Liver (tissue), 9 donors: Measurements from ENCODE around the gene NUP35. TPM values are rescaled to one million over a fixed set of nuclear protein-coding genes. Genes with fewer than 3 reads are reported as not detected.

ENCODE experiments used
- DNase-seq: peaks from one replicate; pipeline ENCODE4 v3.0.0-alpha.2; 2017; ENCODE audit warnings: low spot score
- H3K27ac ChIP-seq, 2 donors: one replicate each; pipeline ENCODE4 v1.7.0; 2013; ENCODE audit warnings: inconsistent platforms in 2 of 2, low read length in 2 of 2, control low read depth in 1 of 2, low read depth in 1 of 2, mild to moderate bottlenecking in 1 of 2
- H3K27me3 ChIP-seq, 4 donors: one replicate each; pipeline versions ENCODE4 v1.6.1 to v1.7.0; 2013; ENCODE audit warnings: low read length in 3 of 4, inconsistent platforms in 1 of 4, mild to moderate bottlenecking in 1 of 4, moderate library complexity in 1 of 4; ENCODE audit not compliant: control insufficient read depth in 4 of 4, insufficient read depth in 4 of 4
- H3K36me3 ChIP-seq, 4 donors: one replicate each; pipeline versions ENCODE4 v1.6.1 to v1.7.0; 2013; ENCODE audit warnings: low read length in 3 of 4, mild to moderate bottlenecking in 3 of 4, low read depth in 1 of 4, moderate library complexity in 1 of 4; ENCODE audit not compliant: control insufficient read depth in 4 of 4, insufficient read depth in 3 of 4
- H3K4me1 ChIP-seq, 4 donors: one replicate each; pipeline versions ENCODE4 v1.6.1 to v1.7.0; 2013; ENCODE audit warnings: low read length in 3 of 4, mild to moderate bottlenecking in 3 of 4, moderate library complexity in 1 of 4; ENCODE audit not compliant: control insufficient read depth in 4 of 4, insufficient read depth in 4 of 4
- H3K4me3 ChIP-seq, 3 donors: one replicate each; pipeline versions ENCODE4 v1.6.1 to v1.7.0; 2013; ENCODE audit warnings: low read length in 3 of 3, control low read depth in 1 of 3, low read depth in 1 of 3, mild to moderate bottlenecking in 1 of 3
- H3K9ac ChIP-seq, 2 donors: one replicate each; pipeline ENCODE4 v1.7.0; 2013; ENCODE audit warnings: low read length in 2 of 2, mild to moderate bottlenecking in 2 of 2, moderate library complexity in 2 of 2, control low read depth in 1 of 2, low read depth in 1 of 2
- H3K9me3 ChIP-seq, 4 donors: one replicate each; pipeline versions ENCODE4 v1.6.1 to v1.7.0; 2013; ENCODE audit warnings: low read length in 3 of 4; ENCODE audit not compliant: control insufficient read depth in 4 of 4
- ATF3 ChIP-seq: IDR thresholded peaks from 2 replicates; pipeline ENCODE4 v1.6.1; 2016; ENCODE audit warnings: antibody characterized with exemption
- EGR1 ChIP-seq, 2 donors: IDR thresholded peaks; 2 replicates each; pipeline ENCODE4 v1.6.1; 2016 to 2018; ENCODE audit warnings: antibody characterized with exemption in 2 of 2, low read depth in 2 of 2
- FOXA2 ChIP-seq: IDR thresholded peaks from 2 replicates; pipeline ENCODE4 v1.6.1; 2016; ENCODE audit warnings: antibody characterized with exemption
- GABPA ChIP-seq, 2 donors: IDR thresholded peaks in 1 of 2; conservative IDR thresholded peaks in 1 of 2; 2 replicates each; pipeline ENCODE4 v1.6.1; 2016; ENCODE audit warnings: antibody characterized with exemption in 2 of 2, mild to moderate bottlenecking in 1 of 2, moderate library complexity in 1 of 2
- HNF4G ChIP-seq: IDR thresholded peaks from 2 replicates; pipeline ENCODE4 v1.6.1; 2016; ENCODE audit warnings: antibody characterized with exemption
- JUND ChIP-seq, 2 donors: IDR thresholded peaks; 2 replicates each; pipeline ENCODE4 v1.6.1; 2016; ENCODE audit warnings: antibody characterized with exemption in 2 of 2
- MAX ChIP-seq: IDR thresholded peaks from 2 replicates; pipeline ENCODE4 v1.6.1; 2016; ENCODE audit warnings: antibody characterized with exemption
- NR2F2 ChIP-seq: IDR thresholded peaks from 2 replicates; pipeline ENCODE4 v1.6.1; 2016; ENCODE audit warnings: antibody characterized with exemption
- RAD21 ChIP-seq, 2 donors: IDR thresholded peaks; 2 replicates each; pipeline ENCODE4 v1.6.1; 2016; ENCODE audit warnings: antibody characterized with exemption in 2 of 2, mild to moderate bottlenecking in 2 of 2
- RXRA ChIP-seq, 2 donors: IDR thresholded peaks; 2 replicates each; pipeline ENCODE4 v1.6.1; 2017 to 2018; ENCODE audit warnings: antibody characterized with exemption in 2 of 2, mild to moderate bottlenecking in 1 of 2
- YY1 ChIP-seq: IDR thresholded peaks from 2 replicates; pipeline ENCODE4 v1.6.1; 2016; ENCODE audit warnings: antibody characterized with exemption, mild to moderate bottlenecking
- ZBTB33 ChIP-seq: IDR thresholded peaks from 2 replicates; pipeline ENCODE4 v1.6.1; 2016; ENCODE audit warnings: antibody characterized with exemption
- WGBS: extraction: QIAGEN DNeasy Blood & Tissue Kit; methylation state at CpG from one replicate; pipeline ENCODE4 v1.1.7; 2013; 5-methylcytosine and 5-hydroxymethylcytosine counted together
- polyA plus RNA-seq, 2 donors: library from polyadenylated mRNA; stranded (reverse) in 1 of 2; unstranded in 1 of 2; fragments of 200-250 nt in 1 of 2; fragments of >200 nt in 1 of 2; fragmentation: Nextera tagmentation in 1 of 2; extraction: Ambion mirVana in 1 of 2; gene quantifications; one replicate each; pipeline versions ENCODE4 v1.2.1 to v1.2.3, GENCODE V29; 2013 to 2015
- total RNA-seq, 2 donors: library from RNA; depleted of rRNA; stranded (reverse); fragments of >200 nt; gene quantifications; one replicate each; pipeline ENCODE4 v1.2.3, GENCODE V29; 2014
- TF ChIP-seq, protein P1 (sequence below): fragments of 150-350 bp; IDR thresholded peaks from 2 replicates; pipeline ENCODE4 v1.5.1; 2017; ENCODE audit warnings: improper control_type of control experiment, low read depth, low read length; ENCODE audit not compliant: missing input control
- TF ChIP-seq, protein P2 (sequence below): IDR thresholded peaks from 2 replicates; pipeline ENCODE4 v1.6.1; 2016; ENCODE audit warnings: antibody characterized with exemption, mild to moderate bottlenecking
- donor health status: healthy.
- donor health status: healthy.
- donor health status: healthy.
- donor health status: healthy.
- donor health status: healthy.

NUP35 gene
- total and polyA plus RNA-seq, 4 donors = 6.8 to 15.0 (median 10.8) TPM

- no peaks in the 10 kb centered on the region for H3K4me1 ChIP-seq
- WGBS = 99% methylated on average over 1 of the region's 1 CpG
- no peak for TF ChIP-seq RXRA (IDR thresholded peaks at IDR 0.05)
- no peak for TF ChIP-seq ZBTB33
- no peak for TF ChIP-seq EGR1 (IDR thresholded peaks at IDR 0.05; ENCODE audit: low read depth in 2 of 2)
- TF ChIP-seq JUND (IDR thresholded peaks at IDR 0.05) = no peak
- TF ChIP-seq RAD21 (IDR thresholded peaks at IDR 0.05) = no peak
- TF ChIP-seq NR2F2 = no peak
- no peak for TF ChIP-seq YY1
- TF ChIP-seq, protein P1, sequence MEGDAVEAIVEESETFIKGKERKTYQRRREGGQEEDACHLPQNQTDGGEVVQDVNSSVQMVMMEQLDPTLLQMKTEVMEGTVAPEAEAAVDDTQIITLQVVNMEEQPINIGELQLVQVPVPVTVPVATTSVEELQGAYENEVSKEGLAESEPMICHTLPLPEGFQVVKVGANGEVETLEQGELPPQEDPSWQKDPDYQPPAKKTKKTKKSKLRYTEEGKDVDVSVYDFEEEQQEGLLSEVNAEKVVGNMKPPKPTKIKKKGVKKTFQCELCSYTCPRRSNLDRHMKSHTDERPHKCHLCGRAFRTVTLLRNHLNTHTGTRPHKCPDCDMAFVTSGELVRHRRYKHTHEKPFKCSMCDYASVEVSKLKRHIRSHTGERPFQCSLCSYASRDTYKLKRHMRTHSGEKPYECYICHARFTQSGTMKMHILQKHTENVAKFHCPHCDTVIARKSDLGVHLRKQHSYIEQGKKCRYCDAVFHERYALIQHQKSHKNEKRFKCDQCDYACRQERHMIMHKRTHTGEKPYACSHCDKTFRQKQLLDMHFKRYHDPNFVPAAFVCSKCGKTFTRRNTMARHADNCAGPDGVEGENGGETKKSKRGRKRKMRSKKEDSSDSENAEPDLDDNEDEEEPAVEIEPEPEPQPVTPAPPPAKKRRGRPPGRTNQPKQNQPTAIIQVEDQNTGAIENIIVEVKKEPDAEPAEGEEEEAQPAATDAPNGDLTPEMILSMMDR = no peak
- TF ChIP-seq ATF3 = no peak
- TF ChIP-seq, protein P2, sequence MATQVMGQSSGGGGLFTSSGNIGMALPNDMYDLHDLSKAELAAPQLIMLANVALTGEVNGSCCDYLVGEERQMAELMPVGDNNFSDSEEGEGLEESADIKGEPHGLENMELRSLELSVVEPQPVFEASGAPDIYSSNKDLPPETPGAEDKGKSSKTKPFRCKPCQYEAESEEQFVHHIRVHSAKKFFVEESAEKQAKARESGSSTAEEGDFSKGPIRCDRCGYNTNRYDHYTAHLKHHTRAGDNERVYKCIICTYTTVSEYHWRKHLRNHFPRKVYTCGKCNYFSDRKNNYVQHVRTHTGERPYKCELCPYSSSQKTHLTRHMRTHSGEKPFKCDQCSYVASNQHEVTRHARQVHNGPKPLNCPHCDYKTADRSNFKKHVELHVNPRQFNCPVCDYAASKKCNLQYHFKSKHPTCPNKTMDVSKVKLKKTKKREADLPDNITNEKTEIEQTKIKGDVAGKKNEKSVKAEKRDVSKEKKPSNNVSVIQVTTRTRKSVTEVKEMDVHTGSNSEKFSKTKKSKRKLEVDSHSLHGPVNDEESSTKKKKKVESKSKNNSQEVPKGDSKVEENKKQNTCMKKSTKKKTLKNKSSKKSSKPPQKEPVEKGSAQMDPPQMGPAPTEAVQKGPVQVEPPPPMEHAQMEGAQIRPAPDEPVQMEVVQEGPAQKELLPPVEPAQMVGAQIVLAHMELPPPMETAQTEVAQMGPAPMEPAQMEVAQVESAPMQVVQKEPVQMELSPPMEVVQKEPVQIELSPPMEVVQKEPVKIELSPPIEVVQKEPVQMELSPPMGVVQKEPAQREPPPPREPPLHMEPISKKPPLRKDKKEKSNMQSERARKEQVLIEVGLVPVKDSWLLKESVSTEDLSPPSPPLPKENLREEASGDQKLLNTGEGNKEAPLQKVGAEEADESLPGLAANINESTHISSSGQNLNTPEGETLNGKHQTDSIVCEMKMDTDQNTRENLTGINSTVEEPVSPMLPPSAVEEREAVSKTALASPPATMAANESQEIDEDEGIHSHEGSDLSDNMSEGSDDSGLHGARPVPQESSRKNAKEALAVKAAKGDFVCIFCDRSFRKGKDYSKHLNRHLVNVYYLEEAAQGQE = no peak
- no peak for TF ChIP-seq GABPA (IDR thresholded peaks at IDR 0.05 in 1 of 2, conservative IDR thresholded peaks at IDR 0.05 in 1 of 2)
- no peak for TF ChIP-seq FOXA2
- no peak for TF ChIP-seq MAX
- no peak overlapping the region for H3K4me3 ChIP-seq
- H3K36me3 ChIP-seq = peaks cover 7 to 36% (median 29%) of the 10 kb centered on the region in 4 donors
- H3K9me3 ChIP-seq = peaks cover 0 to 3% (median 1%) of the 10 kb centered on the region in 4 donors
- H3K9ac ChIP-seq = no peak overlapping the region
- H3K27ac ChIP-seq = no peak overlapping the region
- H3K27me3 ChIP-seq = no peaks in the 10 kb centered on the region
- no peak for DNase-seq
Observed at GRCh38 chr2:183186766-183187165, 62.5 kb downstream of the NUP35 start.

DNA sequence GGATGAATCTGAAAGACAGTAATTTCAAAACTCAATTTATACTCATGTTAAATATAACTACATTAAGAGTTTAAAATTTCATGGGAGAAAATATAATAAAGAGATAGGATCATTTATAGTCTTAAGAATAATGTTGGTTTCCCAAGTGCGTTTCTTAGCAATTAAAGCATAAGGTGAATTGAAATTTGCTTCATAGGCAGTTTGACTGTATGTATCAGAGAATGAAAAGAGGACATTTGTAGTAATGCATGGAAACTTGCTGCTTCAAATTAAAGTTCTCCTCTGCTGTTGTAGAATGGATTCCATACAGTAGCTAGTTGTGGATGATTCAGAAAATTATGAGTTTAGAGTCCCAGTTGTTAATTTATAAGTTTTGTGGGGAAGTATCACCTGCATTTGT is 68.1 kb downstream of the NUP35 start:
- H3K9me3 ChIP-seq = no peaks in the 10 kb centered on the region
- 93% methylated on average over 1 of the region's 1 CpG for WGBS
- no peak for TF ChIP-seq FOXA2
- TF ChIP-seq HNF4G = no peak
- no peak for TF ChIP-seq EGR1 (IDR thresholded peaks at IDR 0.05; ENCODE audit: low read depth in 2 of 2)
- no peak for TF ChIP-seq GABPA (IDR thresholded peaks at IDR 0.05 in 1 of 2, conservative IDR thresholded peaks at IDR 0.05 in 1 of 2)
- H3K4me3 ChIP-seq = no peak overlapping the region
- DNase-seq = no peak
- H3K27ac ChIP-seq = no peak overlapping the region
- no peaks in the 10 kb centered on the region for H3K4me1 ChIP-seq
- no peak overlapping the region for H3K9ac ChIP-seq
- H3K27me3 ChIP-seq = no peaks in the 10 kb centered on the region
- peaks cover 3 to 13% (median 6%) of the 10 kb centered on the region in 4 donors for H3K36me3 ChIP-seq
